NCI-H2107 treated with DMSO at 0.1 percent for 48 hours (cell line): ENCODE results near the gene FANCE.

ENCODE experiments used
- DNase-seq: peaks from one replicate; lab custom pipeline; 2025; ENCODE audit not compliant: unreplicated experiment; lab: John Stamatoyannopoulos, UW

FANCE gene

DNA sequence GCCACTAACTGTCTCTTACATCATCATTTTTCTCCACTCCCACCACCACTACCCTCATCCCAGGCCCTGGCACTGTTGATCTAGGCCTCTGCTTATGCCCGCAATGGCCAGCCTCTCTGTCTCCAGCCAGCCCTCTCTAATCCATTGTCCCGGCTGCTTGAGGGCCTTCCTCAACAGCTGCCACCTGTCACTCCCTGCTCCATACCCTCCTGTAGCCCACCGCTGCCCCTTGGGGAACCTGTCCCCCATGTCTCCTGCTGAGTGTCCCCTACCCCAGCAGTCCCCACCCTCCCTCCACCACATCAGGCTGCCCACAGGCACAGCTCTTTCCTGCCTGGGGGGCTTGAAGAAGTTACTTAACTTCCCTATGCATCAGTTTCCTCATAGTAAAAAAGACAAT is 31.4 kb downstream of the FANCE start:
- no peak for DNase-seq

DNA sequence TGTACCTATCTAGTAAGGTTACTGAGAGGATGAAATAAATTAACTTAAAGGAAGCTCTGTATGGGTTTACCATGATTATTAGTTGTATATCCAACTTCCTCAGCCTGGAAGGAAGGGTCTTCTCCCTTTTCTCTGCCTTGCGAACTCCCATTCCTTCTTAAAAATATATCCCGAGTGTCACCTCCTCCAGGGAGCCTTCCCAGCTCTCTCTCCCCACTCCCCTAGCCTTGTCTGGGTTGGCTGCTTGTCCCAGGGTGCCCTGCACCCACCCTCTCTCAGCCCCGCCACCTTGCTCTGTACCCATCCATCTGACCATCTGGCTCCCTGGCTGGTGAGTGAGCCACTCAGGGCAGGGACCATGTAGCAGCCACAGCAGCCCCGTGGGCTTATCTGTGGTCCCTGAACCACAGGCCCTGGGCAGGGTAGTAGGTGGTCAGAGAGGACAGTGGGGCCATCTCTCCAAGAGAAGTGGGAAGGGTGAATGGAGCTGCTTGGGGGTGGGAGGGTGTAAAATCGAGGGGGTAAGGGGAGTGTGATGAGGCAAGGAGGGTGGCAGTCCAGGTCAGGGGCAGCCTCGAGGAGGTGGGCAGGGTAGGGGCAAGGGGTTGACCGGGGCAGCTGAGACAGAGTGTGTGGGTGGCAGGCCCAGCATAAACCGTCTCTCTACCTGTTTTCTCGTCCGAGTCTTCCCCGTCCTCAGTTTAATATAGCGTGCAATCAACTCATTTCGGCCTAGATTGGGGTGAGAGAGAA is 31.9 kb downstream of the FANCE start:
- no peak for DNase-seq

DNA sequence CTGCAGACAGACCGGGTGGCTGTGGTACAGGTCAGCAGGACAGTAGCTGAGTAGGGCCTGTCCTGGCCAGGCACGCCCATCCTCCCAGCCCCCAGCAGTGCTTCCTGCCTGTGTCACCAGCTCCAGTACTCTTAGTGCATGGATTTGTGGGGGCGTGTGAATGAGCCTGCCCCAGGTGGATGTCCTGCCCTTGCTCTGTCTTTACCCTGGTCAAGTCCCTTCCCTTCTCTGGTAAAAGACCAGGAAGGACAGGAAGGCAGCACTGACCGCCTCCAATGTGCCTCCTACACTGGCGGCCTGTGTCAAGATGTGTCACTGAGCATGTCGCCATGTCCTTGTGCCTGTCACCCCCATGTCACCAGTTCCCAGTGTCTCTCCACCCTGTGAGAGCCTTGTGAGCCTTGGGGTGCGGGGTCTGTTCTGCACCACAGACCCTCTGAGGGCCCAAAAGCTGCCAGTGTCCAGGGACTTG is 32.8 kb downstream of the FANCE start:
- DNase-seq: no peak

DNA sequence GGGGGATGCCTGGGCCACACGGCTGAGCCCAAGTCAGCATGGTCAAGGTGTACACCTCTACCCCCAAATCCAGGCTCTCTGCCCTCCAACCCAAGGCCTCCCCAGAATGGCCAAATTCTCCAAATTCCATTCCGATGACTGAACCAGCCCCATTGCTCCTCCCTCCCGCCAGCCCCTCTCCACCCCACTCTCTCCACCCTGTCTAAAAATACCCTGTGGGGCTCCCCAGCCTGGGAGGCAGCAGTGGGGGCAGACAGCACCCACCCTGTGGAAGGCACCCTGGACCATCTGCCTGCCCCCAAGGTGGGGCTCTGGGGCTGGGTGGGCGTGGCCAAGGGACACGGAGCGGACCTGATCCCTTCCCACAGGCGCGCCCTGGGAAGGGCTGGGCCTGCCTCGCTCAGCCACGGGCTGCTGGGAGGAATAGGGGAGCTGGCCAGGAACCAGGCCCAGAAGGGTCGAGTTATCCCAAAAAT is 33.3 kb downstream of the FANCE start:
- DNase-seq: no peak

DNA sequence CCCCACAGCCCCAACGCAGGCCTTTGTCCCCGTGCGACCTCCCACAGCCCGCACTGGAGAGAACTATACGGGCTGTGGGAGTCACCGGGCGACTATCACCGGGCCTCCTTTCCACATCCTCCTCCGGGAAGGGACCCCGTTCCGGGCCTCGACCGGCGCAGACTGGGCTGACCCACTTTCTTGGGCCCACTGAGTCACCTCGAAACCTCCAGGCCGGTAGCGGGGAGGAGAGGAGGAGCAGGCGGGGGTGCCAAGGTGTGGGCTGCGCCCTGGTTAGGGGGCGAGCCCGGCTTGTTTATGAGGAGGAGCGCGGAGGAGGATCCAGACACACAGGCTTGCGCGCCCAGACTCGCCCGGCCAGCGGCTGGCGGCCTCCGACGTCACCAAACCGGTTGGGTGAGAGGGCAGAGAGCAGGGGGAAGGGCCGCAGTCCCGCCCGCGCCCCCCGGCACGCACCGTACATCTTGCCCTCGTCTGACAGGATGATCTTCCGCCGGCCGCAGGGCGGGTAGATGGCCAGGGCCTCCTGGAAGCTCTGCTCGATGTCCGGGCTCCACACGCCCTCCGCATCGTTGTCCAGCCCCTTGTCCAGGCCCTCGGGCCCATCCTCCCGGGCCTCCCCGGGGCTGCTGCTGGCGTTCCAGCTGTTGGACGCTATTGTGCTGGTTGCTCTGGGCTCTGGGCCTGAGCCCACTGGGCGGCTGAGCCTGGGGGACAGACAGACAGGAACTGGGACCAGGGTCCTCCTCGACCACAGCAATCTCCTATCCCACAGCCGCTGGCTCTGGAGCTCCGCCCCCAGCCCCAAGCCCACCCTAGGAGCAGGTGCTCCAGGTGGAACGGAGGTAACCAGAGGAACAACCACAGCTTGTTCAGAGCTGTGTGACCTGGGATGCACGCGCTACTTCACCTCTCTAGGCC is 34.1 kb downstream of the FANCE start:
- no peak for DNase-seq

DNA sequence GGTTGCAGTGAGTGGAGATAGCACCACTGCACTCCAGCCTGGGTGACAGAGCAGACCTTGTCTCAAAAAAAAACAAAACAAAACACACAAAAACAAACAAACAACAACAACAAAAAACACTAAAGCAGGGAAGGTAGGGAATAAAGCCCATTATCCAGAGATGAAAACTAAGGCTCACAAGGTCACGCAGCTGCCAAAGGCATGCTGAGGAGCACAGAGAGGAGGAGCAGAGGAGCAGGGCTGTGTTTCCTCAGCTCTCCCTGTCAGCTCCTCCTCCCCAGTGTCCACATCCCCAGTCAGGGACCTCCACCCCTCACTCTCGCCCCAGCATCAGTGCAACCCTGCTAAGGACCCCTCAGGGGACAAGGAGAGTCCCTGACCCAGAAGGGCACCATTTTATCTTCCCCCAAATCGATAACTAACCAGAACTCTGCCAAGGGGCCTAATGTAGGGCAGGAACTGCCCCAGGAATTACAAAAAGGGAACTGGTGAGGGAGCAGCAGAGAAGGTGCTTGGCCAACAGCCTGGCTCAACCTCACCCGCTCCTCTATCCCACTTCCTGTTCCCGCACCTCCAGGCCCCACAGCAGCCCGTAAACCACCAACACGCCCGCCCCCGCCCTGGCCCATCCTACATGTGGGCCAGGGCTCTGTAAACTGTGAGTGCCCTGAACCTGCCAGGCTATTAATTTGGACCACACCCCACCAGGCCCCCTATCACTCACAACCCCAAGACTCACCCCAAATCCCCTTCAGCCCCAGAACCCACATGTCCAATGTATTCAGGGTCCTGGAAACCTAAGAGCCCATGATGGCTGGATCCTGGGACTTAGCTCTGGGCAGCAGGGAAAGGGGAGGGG is 35.7 kb downstream of the FANCE start:
- no peak for DNase-seq

DNA sequence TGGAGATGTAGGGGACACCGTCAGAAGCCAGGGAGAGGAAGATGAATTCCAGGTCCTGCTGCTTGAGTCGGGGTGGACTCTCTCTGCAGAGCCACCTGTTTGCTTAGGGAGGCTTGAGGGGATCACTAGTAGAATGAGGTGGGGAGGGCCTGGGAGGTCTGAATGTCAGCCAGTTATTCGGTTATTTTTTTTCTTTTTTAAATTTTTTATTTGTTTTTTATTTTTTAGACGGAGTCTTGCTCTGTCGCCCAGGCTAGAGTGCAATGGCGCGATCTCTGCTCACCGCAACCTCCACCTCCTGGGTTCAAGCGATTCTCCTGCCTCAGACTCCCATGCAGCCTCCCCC is 36.4 kb downstream of the FANCE start:
- no peak for DNase-seq

DNA sequence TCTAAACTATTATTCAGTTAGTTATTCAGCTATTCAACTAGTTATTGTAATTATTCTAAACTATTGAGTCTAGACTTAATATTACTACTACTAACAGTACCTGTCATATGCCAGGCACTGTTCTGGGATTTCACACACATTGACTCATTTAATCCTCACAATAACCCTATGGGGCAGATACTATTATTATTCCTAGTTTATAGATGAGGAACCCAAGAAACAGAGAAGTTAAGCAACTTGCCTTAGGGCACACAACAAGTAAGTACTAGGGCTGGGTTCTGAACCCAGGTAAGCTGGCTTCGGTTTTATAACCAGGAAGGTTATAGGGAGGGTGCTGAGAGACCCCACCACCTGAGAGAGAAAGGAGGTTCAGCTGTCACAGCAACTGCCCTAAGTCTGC is 36.9 kb downstream of the FANCE start:
- DNase-seq: peak; percentile 5

DNA sequence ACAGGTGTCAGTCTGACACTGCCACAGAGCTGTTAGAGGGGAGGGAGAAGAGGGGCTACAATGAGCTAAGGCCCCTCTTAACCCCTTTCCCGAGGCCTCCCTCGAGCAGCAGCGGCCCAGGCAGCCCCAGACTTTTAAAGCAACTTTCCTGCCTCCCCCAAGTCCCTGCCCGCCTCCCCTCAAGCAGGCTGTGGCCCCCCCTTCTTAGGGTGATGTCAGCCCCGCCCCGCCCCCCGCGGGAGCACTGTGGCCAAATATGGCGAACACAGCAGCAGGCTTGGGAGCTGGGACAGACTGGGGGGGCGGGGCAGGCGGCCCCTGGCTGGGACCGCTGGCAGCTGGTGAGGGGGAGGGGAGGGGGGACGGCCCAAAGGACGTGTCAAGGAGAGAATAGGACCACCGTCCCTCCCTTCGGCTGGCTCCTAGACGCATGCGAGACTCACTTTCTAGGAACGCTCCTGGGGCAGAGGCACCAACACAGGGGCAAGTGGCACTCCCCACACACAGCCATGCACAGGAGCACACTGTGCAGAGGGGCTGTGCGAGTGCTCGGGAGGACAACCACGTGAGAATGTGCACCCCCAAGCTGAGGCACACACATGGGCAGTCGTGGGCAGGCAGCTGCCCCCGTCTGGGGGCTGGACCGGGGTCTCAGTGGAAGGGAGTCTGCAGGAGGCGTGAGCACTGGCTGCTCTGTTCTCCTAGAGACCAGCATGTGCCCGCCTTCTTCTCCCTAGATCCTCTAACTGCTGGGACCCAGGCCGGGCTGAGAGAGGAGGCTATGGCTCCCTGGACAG is 38.1 kb downstream of the FANCE start:
- DNase-seq: no peak

DNA sequence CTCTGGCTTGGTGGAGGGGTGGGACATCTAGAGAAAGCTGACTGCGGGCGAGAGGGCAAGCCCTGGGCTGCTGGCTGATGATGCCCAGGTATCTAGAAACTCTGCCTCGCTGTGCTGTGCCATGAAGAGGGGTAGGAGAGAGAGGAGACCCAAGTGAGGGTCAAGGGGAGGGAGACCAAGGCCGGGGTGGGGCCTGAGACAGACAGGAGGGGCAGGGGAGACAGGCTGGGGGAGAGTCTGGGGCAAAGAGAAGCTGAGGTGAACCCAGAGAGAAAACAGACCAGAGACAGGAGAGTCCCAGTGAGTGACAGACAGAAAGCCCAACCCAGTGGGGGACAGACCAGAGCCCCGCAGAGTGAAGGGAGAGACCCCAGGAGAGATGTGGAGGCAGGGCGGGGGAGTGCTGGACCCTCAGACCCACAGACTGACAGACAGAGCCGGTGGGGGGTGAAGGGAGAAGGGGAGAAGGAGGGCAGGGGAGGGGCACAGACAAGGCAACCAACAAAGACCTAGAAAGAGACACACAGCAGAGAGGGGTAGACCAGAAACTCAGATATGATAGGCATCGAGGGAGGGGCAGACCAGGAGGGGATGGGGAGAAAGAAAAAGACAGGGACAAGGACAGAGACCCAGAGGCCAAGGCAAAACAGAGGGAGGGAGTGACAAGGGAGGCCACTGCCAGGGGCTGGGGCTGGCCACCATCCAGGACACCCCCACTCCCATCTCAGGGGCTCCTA is 38.9 kb downstream of the FANCE start:
- DNase-seq: no peak

DNA sequence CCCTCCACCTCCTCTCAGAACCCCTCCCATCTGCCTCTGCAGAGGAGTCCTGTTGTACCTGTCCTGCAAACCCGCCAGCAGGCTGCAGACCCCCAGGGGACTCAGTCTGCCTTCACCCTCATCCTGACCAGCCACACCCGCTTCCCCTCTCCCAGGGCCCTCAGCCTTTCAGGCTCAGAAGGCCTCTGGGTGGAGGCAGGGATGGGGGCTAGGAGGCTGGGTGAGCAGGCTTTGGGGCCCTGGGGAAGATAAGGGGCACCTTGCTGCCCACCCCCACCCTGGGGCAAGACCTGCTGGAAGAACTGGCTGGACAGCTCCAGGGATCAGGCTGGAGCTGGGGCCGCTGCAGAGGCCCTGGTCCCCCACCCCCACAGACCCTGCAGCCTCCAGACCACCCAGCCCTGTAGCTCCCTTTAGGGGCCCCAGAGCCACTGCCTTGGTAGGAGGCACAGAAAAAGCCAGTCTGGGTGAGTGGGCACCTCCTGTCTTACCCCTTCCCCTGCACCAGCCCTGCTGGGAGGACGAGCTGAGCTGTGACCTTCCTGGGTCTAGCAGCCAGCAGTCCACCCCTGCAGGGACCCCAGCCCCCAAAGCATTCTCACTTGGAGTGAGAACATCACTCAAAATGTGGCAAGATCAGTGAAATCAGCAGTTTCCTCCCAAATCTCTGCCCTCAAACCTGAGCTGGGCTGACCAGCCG is 39.6 kb downstream of the FANCE start:
- no peak for DNase-seq

DNA sequence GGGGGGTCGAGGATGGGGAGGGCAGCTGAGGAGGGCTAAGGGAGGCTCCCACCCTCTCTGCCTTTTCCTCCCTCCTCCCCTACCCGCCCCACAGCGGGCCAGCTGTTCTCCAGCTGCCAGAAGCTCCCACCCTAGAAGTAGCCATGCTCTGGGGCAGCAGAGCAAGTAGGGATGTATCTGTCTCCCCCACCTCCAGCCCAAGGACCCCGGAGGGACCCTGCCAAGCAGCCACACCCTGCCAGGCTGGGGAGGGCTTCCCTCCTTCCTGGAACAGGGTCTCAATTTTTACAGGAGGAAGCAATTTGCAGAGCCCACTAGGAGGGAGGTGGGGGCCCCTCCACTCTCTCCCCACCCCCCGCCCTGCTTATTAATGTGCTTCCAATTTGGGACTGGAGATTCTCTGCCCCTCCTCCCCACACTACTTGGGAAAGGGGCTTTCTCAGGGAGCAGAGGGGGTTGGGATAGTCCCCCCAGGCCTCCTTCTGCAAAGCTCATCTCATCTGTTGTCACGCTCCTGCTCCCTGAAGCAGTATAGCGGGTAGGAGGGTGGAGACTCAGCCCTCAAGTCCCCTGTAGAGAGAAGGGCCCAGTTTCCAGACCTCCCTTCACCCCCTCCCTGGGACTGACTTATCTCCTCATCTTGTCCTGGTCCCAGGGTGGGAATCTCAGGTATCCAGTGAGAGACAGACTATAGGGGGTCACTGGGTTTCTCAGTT is 40.3 kb downstream of the FANCE start:
- no peak for DNase-seq

DNA sequence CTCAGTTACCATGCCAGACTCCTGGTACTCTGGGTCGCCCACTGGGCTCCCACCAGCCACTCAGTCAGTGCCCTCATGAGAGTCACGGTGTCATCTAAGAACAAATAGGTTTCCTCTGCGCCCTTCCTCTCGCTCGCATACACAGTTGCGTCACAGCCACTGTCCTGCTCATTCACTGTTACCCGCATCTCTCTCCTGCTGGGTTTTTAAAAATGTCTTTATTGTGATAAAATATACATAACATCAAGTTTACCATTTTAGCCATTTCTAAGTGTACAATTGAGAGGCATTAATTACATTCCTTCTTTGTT is 40.8 kb downstream of the FANCE start:
- no peak for DNase-seq

DNA sequence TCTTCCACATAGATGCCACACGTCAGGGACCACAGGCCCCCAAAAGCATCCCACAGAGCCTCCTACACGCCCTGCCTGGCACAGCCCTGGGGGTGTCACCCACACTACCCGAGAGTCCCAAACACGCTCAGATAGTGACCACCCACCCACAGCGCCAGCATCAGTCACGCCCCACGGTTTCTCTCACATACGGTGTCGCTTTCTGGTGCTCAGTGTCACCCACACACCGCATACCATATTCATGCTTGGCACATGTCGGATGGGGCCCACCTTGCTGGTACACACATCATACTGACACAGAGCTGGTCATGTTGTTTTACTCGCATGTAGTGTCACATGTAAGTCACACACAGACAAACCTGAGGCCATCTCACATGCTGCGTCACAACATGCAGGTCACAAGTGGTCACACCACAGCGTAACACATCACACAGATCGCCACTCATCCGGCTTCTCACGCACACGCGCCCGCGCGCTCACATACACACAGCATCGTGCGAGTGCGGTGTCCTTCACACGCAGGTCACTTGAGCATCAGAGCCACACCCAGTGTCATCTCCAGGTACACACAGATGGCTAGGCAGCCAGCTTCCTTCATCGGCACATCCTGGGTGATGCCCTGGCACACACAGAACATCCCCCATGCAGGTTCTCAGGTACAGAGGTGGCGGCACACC is 41.3 kb downstream of the FANCE start:
- no peak for DNase-seq

DNA sequence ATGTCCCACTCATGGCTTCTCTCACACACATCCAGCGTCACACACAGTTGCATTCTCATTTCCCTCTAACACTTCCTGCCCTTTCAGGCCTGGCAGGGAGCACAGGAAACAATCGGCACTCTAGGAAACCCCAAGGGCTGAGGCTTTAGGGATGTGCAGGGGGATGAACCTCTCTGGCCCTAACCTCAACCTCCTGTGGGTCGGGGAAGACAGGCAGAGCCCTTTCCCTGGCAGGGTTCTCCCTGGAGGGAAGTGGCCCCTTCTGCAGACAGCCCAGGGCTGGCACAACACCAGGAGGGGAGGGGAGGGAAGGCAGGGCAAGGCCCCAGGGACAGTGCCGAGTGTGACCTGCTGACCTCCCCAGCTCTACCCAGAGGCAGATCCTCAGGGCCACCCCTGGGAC is 42.0 kb downstream of the FANCE start:
- no peak for DNase-seq

DNA sequence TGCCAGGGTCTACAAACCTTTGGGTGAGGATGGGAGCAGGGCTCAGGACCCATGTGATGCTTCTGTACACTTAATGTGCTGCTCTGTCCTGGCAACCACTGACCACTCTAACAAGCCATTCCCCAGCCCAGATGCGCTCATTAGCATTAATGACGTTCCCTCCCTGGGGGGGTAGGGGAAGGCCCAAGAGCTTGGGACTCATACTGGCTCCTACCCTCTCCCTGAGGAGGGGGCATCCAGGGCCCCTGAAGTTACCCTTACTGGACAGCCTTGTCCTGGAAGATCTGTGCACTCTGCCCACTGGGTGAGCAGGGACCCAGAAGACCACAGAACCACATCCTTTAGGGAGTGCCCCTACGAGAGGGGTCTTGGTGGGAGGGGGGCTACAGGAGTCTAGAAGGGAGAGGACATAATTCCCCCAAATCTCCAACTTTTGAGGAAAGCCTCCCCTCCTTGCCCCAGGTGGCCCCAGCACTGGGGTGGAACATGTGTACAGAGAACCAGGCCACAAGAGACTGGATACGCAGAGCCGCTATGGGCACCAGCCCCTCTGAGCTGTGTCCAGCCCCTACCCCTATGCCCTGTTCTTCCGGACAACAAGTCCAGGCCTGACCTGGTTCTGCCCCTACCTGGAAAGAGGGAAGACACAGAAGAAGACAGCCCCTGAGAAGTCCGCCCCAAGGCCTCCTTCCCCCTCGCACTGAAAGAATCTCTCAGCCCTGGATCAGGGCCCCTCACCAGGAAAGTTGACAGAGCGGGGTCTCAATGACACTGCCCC is 43.3 kb downstream of the FANCE start:
- no peak for DNase-seq
